Natural killer cell (primary cell): Measurements from ENCODE around the gene CCDC40. TPM values are rescaled to one million over a fixed set of nuclear protein-coding genes. Genes with fewer than 3 reads are reported as not detected.

Experiments
- ATAC-seq, 3 donors: fragments of 150-1000 bp in 2 of 3; fragments of 200-7000 bp in 1 of 3; cut with Tn5 transposase; 1 replicate in 1 of 3; 2 replicates in 2 of 3; pipeline ENCODE4 v1.10.0; 2021; ENCODE audit warnings: mild to moderate bottlenecking in 2 of 3, moderate library complexity in 2 of 3
- DNase-seq, 2 donors: peaks; one replicate each; pipeline versions ENCODE4 v3.0.0 to v3.0.0-alpha.2; 2013 to 2021; ENCODE audit warnings: mixed read lengths in 1 of 2
- H3K27ac ChIP-seq: one replicate; pipeline ENCODE4 v1.5.1; 2013; ENCODE audit warnings: mild to moderate bottlenecking, low read length
- H3K27me3 ChIP-seq: one replicate; pipeline ENCODE4 v1.6.1; 2013; ENCODE audit warnings: low read length; ENCODE audit not compliant: control insufficient read depth, insufficient read depth
- H3K36me3 ChIP-seq: one replicate; pipeline ENCODE4 v1.6.1; 2013; ENCODE audit warnings: low read length; ENCODE audit not compliant: control insufficient read depth, insufficient read depth
- H3K4me1 ChIP-seq: one replicate; pipeline ENCODE4 v1.6.1; 2013; ENCODE audit warnings: low read length; ENCODE audit not compliant: control insufficient read depth, insufficient read depth
- H3K4me3 ChIP-seq: one replicate; pipeline ENCODE4 v1.5.1; 2013; ENCODE audit warnings: low read length
- H3K9me3 ChIP-seq: one replicate; pipeline ENCODE4 v1.6.1; 2013; ENCODE audit warnings: low read length; ENCODE audit not compliant: control insufficient read depth, insufficient read depth
- H3K27ac Mint-ChIP-seq, 2 donors: one replicate each; pipeline ENCODE4 v1.8.0; 2022; ENCODE audit warnings: mild to moderate bottlenecking in 2 of 2, mixed read lengths in 2 of 2, moderate library complexity in 1 of 2
- H3K27me3 Mint-ChIP-seq, 2 donors: one replicate each; pipeline ENCODE4 v1.8.0; 2022; ENCODE audit warnings: low read depth in 2 of 2, mixed read lengths in 2 of 2
- H3K36me3 Mint-ChIP-seq: one replicate; pipeline ENCODE4 v1.8.0; 2022; ENCODE audit warnings: mixed read lengths
- H3K4me1 Mint-ChIP-seq, 2 donors: one replicate each; pipeline ENCODE4 v1.8.0; 2022; ENCODE audit warnings: mixed read lengths in 2 of 2
- H3K4me3 Mint-ChIP-seq: one replicate; pipeline ENCODE4 v1.8.0; 2022; ENCODE audit warnings: mild to moderate bottlenecking, moderate library complexity, mixed read lengths
- H3K9me3 Mint-ChIP-seq, 2 donors: one replicate each; pipeline ENCODE4 v1.8.0; 2022; ENCODE audit warnings: mixed read lengths in 2 of 2
- WGBS: methylation state at CpG from one replicate; pipeline ENCODE4 v1.1.7; 2013; ENCODE audit warnings: missing lambda C conversion rate; ENCODE audit not compliant: insufficient coverage; 5-methylcytosine and 5-hydroxymethylcytosine counted together
- intact Hi-C: fragments of 100-400 bp; cut with micrococcal nuclease; formaldehyde crosslinking; loops from one replicate; pipeline ENCODE4 v1.14.2; 2022
- total RNA-seq, 4 donors: library from RNA; stranded (reverse); fragments of 120-200 nt in 1 of 4; gene quantifications; one replicate each; pipeline versions ENCODE4 v1.2.3 to v1.2.4, GENCODE V29; 2013 to 2022
- TF ChIP-seq, protein P1 (sequence below): fragments of 200-600 bp; IDR thresholded peaks from one replicate; pipeline ENCODE4 v1.8.0; 2022; ENCODE audit warnings: antibody characterized with exemption

The CCDC40 gene
- total RNA-seq, 3 donors from 2014 or later (not counting 1 experiment from before 2014, with no cell fraction given): 0.95 to 2.4 (median 1.5) TPM

GRCh38 chr17:80122026-80122575 is 85.7 kb downstream of the CCDC40 start:
- Histone ChIP-seq H3K36me3 (no peaks in the 10 kb centered on the region), H3K4me3 (no peak overlapping the region), H3K27ac (no peak overlapping the region), H3K4me1 (no peaks in the 10 kb centered on the region), H3K9me3 (no peaks in the 10 kb centered on the region), H3K27me3 (no peaks in the 10 kb centered on the region)
- intact Hi-C loops: no loop called here
- H3K27me3 Mint-ChIP-seq: peaks cover 0 to 7% of the 10 kb centered on the region in 2 donors
- TF ChIP-seq, protein P1, sequence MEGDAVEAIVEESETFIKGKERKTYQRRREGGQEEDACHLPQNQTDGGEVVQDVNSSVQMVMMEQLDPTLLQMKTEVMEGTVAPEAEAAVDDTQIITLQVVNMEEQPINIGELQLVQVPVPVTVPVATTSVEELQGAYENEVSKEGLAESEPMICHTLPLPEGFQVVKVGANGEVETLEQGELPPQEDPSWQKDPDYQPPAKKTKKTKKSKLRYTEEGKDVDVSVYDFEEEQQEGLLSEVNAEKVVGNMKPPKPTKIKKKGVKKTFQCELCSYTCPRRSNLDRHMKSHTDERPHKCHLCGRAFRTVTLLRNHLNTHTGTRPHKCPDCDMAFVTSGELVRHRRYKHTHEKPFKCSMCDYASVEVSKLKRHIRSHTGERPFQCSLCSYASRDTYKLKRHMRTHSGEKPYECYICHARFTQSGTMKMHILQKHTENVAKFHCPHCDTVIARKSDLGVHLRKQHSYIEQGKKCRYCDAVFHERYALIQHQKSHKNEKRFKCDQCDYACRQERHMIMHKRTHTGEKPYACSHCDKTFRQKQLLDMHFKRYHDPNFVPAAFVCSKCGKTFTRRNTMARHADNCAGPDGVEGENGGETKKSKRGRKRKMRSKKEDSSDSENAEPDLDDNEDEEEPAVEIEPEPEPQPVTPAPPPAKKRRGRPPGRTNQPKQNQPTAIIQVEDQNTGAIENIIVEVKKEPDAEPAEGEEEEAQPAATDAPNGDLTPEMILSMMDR: no peak
- no peaks in the 10 kb centered on the region for H3K36me3 Mint-ChIP-seq
- DNase-seq (no peak), ATAC-seq (no peak)
- H3K9me3 Mint-ChIP-seq: no peaks in the 10 kb centered on the region
- no peak overlapping the region for H3K4me3 Mint-ChIP-seq
- WGBS: 88% methylated on average over 17 of the region's 17 CpGs
- H3K4me1 Mint-ChIP-seq: no peaks in the 10 kb centered on the region
- H3K27ac Mint-ChIP-seq: no peak overlapping the region

GRCh38 chr17:80122926-80123505 is 86.6 kb downstream of the CCDC40 start:
- no peak for ATAC-seq
- Histone ChIP-seq H3K36me3 (no peaks in the 10 kb centered on the region), H3K9me3 (no peaks in the 10 kb centered on the region), H3K27ac (no peak overlapping the region), H3K27me3 (no peaks in the 10 kb centered on the region), H3K4me1 (no peaks in the 10 kb centered on the region), H3K4me3 (no peak overlapping the region)
- intact Hi-C loops: no loop called here
- no peaks in the 10 kb centered on the region for H3K4me1 Mint-ChIP-seq
- WGBS: 78% methylated on average over 6 of the region's 6 CpGs
- H3K27ac Mint-ChIP-seq: no peak overlapping the region
- H3K4me3 Mint-ChIP-seq: no peak overlapping the region
- no peaks in the 10 kb centered on the region for H3K36me3 Mint-ChIP-seq
- no peaks in the 10 kb centered on the region for H3K9me3 Mint-ChIP-seq
- no peak for DNase-seq
- TF ChIP-seq, protein P1: no peak
- H3K27me3 Mint-ChIP-seq: peaks cover 0 to 12% of the 10 kb centered on the region in 2 donors

DNA sequence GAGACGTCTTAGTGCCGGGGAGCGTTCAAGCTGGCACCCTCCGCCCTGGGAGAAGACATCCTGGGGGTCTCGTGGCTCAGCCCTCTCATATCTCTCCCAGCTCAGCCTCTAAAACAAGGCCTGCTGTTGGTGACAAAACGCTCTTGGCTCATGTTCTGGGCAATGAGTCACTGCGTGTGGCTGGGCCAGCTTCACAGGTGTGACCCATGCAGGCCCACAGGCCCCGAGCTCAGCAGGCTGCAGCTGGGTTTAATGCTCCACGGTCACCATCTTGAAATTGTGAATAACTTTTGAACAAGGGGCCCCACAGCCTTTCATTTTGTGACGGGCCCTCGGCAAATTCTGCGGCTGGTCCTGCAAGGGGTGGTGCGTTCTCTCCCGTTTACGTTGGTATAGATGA is 87.3 kb downstream of the CCDC40 start:
- Mint-ChIP-seq H3K36me3 (no peaks in the 10 kb centered on the region), H3K27me3 (peaks cover 4 to 20% of the 10 kb centered on the region in 2 donors), H3K4me3 (no peak overlapping the region), H3K4me1 (no peaks in the 10 kb centered on the region), H3K27ac (no peak overlapping the region), H3K9me3 (no peaks in the 10 kb centered on the region)
- intact Hi-C loops: no loop called here
- no peak overlapping the region for H3K4me3 ChIP-seq
- no peaks in the 10 kb centered on the region for H3K9me3 ChIP-seq
- no peaks in the 10 kb centered on the region for H3K27me3 ChIP-seq
- no peak overlapping the region for H3K27ac ChIP-seq
- DNase-seq: no peak
- no peaks in the 10 kb centered on the region for H3K4me1 ChIP-seq
- WGBS: 87% methylated on average over 15 of the region's 15 CpGs
- TF ChIP-seq, protein P1: no peak
- H3K36me3 ChIP-seq: no peaks in the 10 kb centered on the region
- ATAC-seq: no peak
